ENCODE data around the gene PGAP3.

Gene PGAP3

DNA sequence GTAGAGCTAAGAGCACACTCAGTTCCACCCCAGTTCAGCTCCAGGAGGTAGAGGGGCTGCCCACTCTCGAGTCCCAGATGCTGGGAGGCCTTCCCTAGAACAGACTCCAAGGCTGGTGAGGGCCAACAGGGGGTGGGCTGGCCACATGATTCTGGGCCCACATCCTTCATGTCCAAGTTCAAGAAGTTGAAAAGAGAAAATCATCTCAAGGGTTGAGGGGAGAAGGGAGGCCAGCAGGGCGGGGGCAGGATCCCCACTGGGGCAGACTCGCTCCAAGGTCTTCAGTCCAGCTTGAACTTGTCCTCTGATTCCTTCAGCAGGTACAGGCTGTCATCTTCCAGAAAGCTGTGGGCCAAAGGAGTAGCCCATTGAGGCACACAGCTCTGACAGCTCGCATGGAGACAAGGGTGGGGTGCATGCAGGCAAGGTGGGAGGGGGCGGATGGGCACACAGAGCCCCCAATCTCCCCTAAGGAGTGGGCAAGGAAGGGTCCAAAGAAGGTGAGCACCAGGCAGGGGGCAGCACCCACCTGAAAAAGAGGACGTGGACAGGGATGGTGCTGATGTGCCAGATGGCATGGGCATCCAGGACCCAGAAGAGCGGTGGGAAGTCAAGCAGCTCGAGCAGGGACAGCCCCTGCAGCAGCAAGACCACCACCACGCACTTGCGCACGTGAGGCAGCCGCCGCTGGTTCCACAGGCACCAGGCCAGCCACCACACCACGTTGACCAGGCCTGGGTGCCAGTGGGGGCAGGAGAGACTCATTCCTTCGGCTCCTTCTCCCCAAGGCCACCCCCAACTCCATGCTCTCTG is 15.1 kb downstream of the PGAP3 start:
- DNase-seq (ENCODE audit: low read depth in 1 of 2, low spot score in 1 of 2), result no peak

GRCh38 chr17:39671651-39672521 is 16.0 kb downstream of the PGAP3 start:
- DNase-seq (ENCODE audit: low read depth in 1 of 2, low spot score in 1 of 2), result no peak

DNA sequence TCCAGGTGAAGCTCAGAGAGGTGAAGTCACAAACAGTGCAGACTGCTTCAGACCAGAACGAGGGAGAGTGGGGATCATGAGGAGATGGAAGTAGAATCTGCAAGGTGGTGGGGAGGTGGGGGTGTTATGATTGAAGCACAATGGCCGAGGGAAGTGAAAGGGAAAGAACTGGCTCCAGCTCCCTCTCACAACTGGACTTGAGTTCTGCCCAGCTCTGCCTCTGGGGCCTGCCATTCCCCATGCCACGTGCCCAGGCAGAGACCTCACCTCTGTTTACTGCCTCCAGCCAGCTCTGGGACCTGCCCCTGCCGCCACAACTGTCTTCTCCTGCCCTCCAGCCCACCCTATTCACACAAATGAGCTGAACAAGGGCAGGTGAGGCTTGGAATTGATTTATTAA is 17.1 kb downstream of the PGAP3 start:
- no peak for DNase-seq (ENCODE audit: low read depth in 1 of 2, low spot score in 1 of 2)

DNA sequence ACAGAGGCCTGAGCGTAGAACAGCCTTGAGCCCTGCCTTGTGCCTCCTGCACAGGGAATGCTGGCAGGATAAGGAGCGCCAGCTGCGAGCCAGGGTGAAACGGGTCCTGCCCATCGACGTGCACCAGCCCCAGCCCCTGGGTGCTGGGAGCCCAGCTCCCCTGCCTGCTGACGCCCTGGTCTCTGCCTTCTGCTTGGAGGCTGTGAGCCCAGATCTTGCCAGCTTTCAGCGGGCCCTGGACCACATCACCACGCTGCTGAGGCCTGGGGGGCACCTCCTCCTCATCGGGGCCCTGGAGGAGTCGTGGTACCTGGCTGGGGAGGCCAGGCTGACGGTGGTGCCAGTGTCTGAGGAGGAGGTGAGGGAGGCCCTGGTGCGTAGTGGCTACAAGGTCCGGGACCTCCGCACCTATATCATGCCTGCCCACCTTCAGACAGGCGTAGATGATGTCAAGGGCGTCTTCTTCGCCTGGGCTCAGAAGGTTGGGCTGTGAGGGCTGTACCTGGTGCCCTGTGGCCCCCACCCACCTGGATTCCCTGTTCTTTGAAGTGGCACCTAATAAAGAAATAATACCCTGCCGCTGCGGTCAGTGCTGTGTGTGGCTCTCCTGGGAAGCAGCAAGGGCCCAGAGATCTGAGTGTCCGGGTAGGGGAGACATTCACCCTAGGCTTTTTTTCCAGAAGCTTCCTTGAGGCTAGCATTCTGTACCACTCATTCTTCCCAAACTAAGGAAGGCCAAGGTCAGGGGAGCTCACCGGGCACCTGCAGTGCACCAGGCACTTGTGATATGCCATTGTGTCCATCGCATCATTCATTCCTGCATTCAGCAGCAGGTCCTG is 17.7 kb downstream of the PGAP3 start:
- DNase-seq (ENCODE audit: low read depth in 1 of 2, low spot score in 1 of 2), result no peak

GRCh38 chr17:39667945-39668924 is 19.6 kb downstream of the PGAP3 start, which contains the start of gene PNMT:
PNMT (plus strand) TSS chr17:39668453; CDS start chr17:39668476, 23 bp downstream.
- DNase-seq (ENCODE audit: low read depth in 1 of 2, low spot score in 1 of 2), result peak; percentile 32 to 53

- DNase-seq (ENCODE audit: low read depth in 1 of 2, low spot score in 1 of 2), result no peak
Observed at GRCh38 chr17:39667262-39667944, 20.5 kb downstream of the PGAP3 start.

DNA sequence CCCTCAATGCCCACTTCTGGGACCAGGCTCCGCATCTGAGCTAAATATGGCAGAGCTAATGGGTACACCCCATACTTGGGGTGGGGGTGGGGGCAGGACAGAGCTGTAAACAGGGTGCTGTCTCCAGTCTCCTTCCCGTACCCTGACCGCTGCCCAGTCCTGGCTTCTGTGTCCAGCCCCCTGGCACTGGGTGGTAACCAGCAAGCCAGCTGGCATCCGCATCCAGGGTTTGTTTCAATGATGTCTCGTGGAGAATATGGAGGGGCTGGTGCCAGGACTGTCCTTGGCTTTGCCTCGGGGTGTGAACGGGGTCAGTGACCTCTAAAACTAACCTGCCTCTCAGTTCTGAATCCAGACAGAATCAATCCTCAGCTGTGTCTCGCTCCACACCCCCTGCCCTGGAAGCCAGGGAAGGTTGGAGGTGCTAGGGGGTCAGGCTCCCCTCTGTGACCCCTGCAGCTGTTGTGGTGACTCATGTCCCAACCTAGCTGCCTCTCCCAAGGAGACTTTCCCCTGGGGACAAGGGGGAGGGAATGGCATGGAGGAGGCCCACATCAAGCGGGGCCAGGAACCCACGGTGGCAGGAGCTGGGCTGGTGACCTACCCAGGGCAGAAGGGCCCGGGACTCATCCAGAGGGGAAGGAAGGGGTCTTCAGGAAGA is 21.1 kb downstream of the PGAP3 start:
- no peak for DNase-seq (ENCODE audit: low read depth in 1 of 2, low spot score in 1 of 2)

GRCh38 chr17:39666231-39666600 is 21.6 kb downstream of the PGAP3 start:
- DNase-seq (ENCODE audit: low read depth in 1 of 2, low spot score in 1 of 2), result no peak

DNA sequence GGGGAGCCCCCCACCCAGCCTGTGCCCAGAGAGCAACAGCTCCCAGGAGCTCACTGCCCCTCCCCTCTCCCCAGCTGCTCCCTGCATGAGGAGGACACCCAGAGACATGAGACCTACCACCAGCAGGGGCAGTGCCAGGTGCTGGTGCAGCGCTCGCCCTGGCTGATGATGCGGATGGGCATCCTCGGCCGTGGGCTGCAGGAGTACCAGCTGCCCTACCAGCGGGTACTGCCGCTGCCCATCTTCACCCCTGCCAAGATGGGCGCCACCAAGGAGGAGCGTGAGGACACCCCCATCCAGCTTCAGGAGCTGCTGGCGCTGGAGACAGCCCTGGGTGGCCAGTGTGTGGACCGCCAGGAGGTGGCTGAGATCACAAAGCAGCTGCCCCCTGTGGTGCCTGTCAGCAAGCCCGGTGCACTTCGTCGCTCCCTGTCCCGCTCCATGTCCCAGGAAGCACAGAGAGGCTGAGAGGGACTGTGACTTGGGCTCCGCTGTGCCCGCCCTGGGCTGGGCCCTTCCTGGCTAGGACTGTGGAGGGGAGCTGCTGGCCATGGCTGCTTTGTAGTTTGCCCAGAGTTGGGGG is 22.1 kb downstream of the PGAP3 start:
- no peak for DNase-seq (ENCODE audit: low read depth in 1 of 2, low spot score in 1 of 2)

DNA sequence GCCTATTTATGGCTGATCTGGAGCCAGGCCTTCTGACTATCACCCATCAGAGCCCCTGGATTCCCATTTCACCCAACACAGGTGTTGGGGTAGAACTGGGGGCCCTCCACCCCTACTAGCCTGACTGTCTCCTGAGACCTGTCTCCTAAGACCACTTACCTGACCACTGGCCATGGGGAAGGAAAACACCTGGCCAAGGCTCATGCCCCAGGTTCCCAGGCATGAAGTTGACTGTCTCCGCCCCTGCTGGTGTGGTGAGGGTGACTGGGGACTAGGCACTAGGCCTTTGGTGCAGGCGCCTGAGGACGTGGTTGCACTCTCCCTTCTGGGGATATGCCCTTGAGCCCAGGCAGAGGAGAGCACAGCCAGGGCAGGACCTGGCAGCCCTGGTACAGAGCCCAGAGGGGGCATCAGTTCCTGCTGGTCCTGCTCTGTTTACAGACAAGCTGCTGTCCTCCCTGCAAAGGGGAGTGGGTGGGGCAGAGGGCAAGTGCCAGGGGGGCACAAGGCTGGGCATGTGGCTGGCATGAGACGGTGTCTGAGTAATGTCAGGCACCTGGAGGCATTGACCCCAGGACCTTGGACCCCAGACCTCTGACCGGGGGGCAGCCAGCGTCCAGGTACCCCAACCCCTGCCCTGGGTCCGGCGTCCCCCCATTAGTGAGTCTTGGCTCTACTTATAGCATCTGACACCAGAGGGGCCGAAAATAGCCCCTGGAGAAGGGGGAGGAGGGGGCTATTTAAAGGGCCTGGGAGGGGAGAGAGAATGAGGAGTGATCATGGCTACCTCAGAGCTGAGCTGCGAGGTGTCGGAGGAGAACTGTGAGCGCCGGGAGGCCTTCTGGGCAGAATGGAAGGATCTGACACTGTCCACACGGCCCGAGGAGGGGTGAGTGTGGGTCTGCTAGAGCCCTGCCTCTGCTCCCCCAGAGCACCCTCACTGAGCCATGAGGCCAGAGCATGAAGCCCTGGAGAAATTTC is 23.0 kb downstream of the PGAP3 start, which contains the start of gene TCAP:
Gene TCAP (plus strand): TSS at position 769 of the 981 bp plus-strand sequence. CDS start 11 bp downstream, at position 780.
- no peak for DNase-seq (ENCODE audit: low read depth in 1 of 2, low spot score in 1 of 2)

GRCh38 chr17:39663688-39664580 is 23.9 kb downstream of the PGAP3 start:
- no peak for DNase-seq (ENCODE audit: low read depth in 1 of 2, low spot score in 1 of 2)

- DNase-seq (ENCODE audit: low read depth in 1 of 2, low spot score in 1 of 2), result no peak
Observed at GRCh38 chr17:39663340-39663687, 24.5 kb downstream of the PGAP3 start.

DNA sequence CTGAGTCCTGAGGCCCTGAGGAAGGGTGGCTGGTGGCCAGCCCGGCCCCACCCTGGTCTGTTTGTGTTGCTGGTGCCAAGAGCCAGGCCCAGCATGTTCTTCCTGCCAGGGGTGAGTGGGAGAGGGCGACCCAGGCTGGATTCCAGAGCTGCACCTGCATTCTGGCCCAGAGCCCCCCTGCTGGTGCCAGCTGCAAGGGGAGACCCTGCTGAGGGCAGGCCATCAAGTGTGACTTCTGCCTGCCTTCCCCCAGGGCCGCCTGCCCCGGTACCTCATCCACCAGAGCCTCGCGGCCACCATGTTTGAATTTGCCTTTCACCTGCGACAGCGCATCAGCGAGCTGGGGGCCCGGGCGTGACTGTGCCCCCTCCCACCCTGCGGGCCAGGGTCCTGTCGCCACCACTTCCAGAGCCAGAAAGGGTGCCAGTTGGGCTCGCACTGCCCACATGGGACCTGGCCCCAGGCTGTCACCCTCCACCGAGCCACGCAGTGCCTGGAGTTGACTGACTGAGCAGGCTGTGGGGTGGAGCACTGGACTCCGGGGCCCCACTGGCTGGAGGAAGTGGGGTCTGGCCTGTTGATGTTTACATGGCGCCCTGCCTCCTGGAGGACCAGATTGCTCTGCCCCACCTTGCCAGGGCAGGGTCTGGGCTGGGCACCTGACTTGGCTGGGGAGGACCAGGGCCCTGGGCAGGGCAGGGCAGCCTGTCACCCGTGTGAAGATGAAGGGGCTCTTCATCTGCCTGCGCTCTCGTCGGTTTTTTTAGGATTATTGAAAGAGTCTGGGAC is 25.1 kb downstream of the PGAP3 start:
- no peak for DNase-seq (ENCODE audit: low read depth in 1 of 2, low spot score in 1 of 2)

- DNase-seq (ENCODE audit: low read depth in 1 of 2, low spot score in 1 of 2), result no peak
Observed at GRCh38 chr17:39661744-39662541, 25.9 kb downstream of the PGAP3 start.
